HG02870 (cell line): ENCODE results near the gene CLDND1.

Source experiments
- ATAC-seq: cut with Tn5 transposase; IDR thresholded peaks from one replicate; pipeline ENCODE4 v1.9.1; 2021; ENCODE audit warnings: mild to moderate bottlenecking, moderate library complexity; ENCODE audit not compliant: unreplicated experiment

The CLDND1 gene

GRCh38 chr3:98552232-98553020 is 29.7 kb upstream of the CLDND1 start:
- ATAC-seq, result no peak

GRCh38 chr3:98551754-98552153 is 29.1 kb upstream of the CLDND1 start:
- ATAC-seq, result no peak

- ATAC-seq, result no peak
Observed at GRCh38 chr3:98551236-98551635, 28.5 kb upstream of the CLDND1 start.

- ATAC-seq, result no peak
Observed at GRCh38 chr3:98550833-98551232, 28.1 kb upstream of the CLDND1 start.

GRCh38 chr3:98548544-98548943 is 25.8 kb upstream of the CLDND1 start:
- ATAC-seq, result no peak

GRCh38 chr3:98545940-98546339 is 23.2 kb upstream of the CLDND1 start:
- ATAC-seq, result peak; percentile 58

- ATAC-seq, result no peak
Observed at GRCh38 chr3:98542623-98543022, 19.9 kb upstream of the CLDND1 start.

- ATAC-seq, result no peak
Observed at GRCh38 chr3:98541695-98542094, 19.0 kb upstream of the CLDND1 start.

GRCh38 chr3:98540346-98540745 is 17.6 kb upstream of the CLDND1 start:
- peak; percentile 40 for ATAC-seq

GRCh38 chr3:98536456-98537017 is 13.8 kb upstream of the CLDND1 start:
- ATAC-seq, result peak; percentile 77

GRCh38 chr3:98534734-98535133 is 12.0 kb upstream of the CLDND1 start:
- ATAC-seq, result no peak

- no peak for ATAC-seq
Observed at GRCh38 chr3:98534168-98534567, 11.5 kb upstream of the CLDND1 start.

GRCh38 chr3:98532709-98533571 is 10.2 kb upstream of the CLDND1 start:
- no peak for ATAC-seq

- no peak for ATAC-seq
Observed at GRCh38 chr3:98532275-98532637, 9.6 kb upstream of the CLDND1 start.

- peak; percentile 16 for ATAC-seq
Observed at GRCh38 chr3:98531622-98532274, 9.0 kb upstream of the CLDND1 start, which contains the start of gene GPR15. TSS of gene GPR15 (plus strand) at chr3:98531978. CDS start at chr3:98532034, 56 bp downstream.

GRCh38 chr3:98530676-98531075 is 8.0 kb upstream of the CLDND1 start:
- ATAC-seq, result no peak

GRCh38 chr3:98529856-98530459 is 7.3 kb upstream of the CLDND1 start:
- ATAC-seq, result no peak

- ATAC-seq, result no peak
Observed at GRCh38 chr3:98528474-98529346, 6.0 kb upstream of the CLDND1 start.

- no peak for ATAC-seq
Observed at GRCh38 chr3:98525494-98525893, 2.8 kb upstream of the CLDND1 start.
